ENCODE results near the gene MMP28.

Gene MMP28, protein sequence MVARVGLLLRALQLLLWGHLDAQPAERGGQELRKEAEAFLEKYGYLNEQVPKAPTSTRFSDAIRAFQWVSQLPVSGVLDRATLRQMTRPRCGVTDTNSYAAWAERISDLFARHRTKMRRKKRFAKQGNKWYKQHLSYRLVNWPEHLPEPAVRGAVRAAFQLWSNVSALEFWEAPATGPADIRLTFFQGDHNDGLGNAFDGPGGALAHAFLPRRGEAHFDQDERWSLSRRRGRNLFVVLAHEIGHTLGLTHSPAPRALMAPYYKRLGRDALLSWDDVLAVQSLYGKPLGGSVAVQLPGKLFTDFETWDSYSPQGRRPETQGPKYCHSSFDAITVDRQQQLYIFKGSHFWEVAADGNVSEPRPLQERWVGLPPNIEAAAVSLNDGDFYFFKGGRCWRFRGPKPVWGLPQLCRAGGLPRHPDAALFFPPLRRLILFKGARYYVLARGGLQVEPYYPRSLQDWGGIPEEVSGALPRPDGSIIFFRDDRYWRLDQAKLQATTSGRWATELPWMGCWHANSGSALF

DNA sequence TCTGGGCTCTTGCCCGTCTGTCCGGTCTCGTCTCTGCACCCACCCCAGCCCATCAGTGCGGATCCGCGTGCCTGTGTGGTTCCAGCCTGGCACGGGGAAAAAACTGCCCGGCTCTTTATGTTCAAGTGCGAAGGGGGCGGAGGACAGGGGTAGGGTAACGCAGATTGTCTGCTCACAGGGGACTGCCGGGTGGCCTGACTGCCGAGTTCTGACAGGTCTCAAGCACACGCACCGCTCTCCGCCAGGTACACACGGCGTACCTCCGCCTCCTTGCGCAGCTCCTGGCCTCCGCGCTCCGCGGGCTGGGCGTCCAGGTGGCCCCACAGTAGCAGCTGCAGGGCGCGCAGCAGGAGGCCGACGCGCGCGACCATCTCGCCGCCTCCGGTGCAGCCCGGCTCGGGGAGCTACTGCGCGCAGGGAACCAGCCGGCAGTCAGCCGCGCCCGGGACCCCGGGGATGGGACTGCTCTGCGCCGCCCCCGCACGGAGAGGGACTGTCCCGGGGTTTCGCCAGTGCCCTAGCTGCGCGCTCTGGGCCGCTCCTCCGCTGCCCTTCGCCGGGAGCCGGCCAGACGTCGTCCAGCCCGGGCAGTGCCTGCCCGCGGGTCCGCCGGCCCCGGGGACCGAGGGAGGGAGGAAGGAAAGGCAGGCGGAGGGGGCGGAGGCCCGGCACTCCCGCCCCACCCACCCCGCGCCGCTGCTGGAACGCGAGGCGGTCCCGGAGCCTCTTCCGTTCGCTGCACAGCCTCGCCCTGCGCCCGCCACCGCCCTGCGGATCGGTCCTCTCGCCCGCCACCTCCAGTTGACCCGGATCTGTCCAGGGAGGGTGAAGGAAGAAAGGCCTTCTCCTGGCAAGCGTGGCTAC, at the start of gene MMP28:
TSS of gene MMP28 (minus strand) at position 635 of the 864 bp plus-strand sequence. CDS start at position 371, 264 bp downstream.
- TF ChIP-seq EP300 (IDR thresholded peaks at IDR 0.05; ENCODE audit: borderline replicate concordance) (no peak), TCF12 (IDR thresholded peaks at IDR 0.05; ENCODE audit: low read depth) (peak; percentile 40; the same call in 1 of the 2 replicates), ZBTB7A (IDR thresholded peaks at IDR 0.05; ENCODE audit: low read depth) (no peak), CEBPB (IDR thresholded peaks at IDR 0.05) (no peak), TAF1 (IDR thresholded peaks at IDR 0.05; ENCODE audit: low read depth) (no peak), RAD21 (IDR thresholded peaks at IDR 0.05; ENCODE audit: low read depth) (no peak), EGR1 (IDR thresholded peaks at IDR 0.05) (peak; percentile 52)
- TF ChIP-seq, protein P1, sequence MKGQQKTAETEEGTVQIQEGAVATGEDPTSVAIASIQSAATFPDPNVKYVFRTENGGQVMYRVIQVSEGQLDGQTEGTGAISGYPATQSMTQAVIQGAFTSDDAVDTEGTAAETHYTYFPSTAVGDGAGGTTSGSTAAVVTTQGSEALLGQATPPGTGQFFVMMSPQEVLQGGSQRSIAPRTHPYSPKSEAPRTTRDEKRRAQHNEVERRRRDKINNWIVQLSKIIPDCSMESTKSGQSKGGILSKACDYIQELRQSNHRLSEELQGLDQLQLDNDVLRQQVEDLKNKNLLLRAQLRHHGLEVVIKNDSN (IDR thresholded peaks at IDR 0.05) = no peak
- TF ChIP-seq, protein P2, sequence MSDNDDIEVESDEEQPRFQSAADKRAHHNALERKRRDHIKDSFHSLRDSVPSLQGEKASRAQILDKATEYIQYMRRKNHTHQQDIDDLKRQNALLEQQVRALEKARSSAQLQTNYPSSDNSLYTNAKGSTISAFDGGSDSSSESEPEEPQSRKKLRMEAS (IDR thresholded peaks at IDR 0.05) = no peak

DNA sequence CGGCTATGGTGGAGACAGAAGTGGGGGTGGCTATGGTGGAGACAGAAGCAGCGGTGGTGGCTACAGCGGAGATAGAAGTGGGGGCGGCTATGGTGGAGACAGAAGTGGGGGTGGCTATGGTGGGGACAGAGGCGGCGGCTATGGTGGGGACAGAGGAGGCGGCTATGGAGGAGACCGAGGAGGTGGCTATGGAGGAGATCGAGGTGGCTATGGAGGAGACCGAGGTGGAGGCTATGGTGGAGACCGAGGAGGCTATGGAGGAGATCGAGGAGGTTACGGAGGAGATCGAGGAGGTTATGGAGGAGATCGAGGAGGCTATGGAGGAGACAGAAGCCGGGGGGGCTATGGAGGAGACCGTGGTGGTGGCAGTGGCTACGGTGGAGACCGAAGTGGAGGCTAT, 49.1 kb upstream of the MMP28 start:
- TF ChIP-seq EP300 (IDR thresholded peaks at IDR 0.05; ENCODE audit: borderline replicate concordance) = no peak
- no peak for TF ChIP-seq TCF12 (IDR thresholded peaks at IDR 0.05; ENCODE audit: low read depth)
- TF ChIP-seq FOXM1 (IDR thresholded peaks at IDR 0.05; ENCODE audit: borderline replicate concordance, low read depth) = no peak
- TF ChIP-seq TEAD4 (IDR thresholded peaks at IDR 0.05) = no peak
- no peak for TF ChIP-seq TAF1 (IDR thresholded peaks at IDR 0.05; ENCODE audit: low read depth)
- TF ChIP-seq ZBTB7A (IDR thresholded peaks at IDR 0.05; ENCODE audit: low read depth) = no peak
- TF ChIP-seq YY1 (IDR thresholded peaks at IDR 0.05; ENCODE audit: low read depth) = no peak

DNA sequence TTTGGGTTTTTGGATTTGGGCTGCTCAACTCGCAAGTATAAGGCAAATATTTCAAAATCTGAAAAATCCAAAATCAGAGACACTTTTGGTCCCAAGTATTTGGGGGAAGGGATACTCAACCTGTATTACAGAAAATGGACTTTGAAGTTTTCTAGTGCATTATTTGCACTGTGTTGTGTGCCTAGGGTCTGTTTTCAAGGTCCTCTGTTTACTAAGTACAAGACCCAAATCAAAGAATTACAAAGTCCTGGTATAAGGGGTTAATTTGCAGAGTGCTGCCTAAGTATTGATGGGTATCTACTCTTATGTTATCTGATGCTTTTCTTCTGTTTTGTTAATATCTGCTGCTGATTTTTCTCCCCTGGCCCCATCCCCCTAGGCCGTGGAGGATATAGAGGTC, 48.3 kb upstream of the MMP28 start:
- no peak for TF ChIP-seq NFIC (IDR thresholded peaks at IDR 0.05)
- TF ChIP-seq TEAD4 (IDR thresholded peaks at IDR 0.05) = no peak
- TF ChIP-seq, protein P1 (IDR thresholded peaks at IDR 0.05) = no peak
- TF ChIP-seq EGR1 (IDR thresholded peaks at IDR 0.05) = no peak
- TF ChIP-seq YY1 (IDR thresholded peaks at IDR 0.05; ENCODE audit: low read depth) = no peak
- TF ChIP-seq CEBPB (IDR thresholded peaks at IDR 0.05) = no peak
- no peak for TF ChIP-seq ZBTB7A (IDR thresholded peaks at IDR 0.05; ENCODE audit: low read depth)
- TF ChIP-seq TCF12 (IDR thresholded peaks at IDR 0.05; ENCODE audit: low read depth) = no peak
- TF ChIP-seq, protein P3, sequence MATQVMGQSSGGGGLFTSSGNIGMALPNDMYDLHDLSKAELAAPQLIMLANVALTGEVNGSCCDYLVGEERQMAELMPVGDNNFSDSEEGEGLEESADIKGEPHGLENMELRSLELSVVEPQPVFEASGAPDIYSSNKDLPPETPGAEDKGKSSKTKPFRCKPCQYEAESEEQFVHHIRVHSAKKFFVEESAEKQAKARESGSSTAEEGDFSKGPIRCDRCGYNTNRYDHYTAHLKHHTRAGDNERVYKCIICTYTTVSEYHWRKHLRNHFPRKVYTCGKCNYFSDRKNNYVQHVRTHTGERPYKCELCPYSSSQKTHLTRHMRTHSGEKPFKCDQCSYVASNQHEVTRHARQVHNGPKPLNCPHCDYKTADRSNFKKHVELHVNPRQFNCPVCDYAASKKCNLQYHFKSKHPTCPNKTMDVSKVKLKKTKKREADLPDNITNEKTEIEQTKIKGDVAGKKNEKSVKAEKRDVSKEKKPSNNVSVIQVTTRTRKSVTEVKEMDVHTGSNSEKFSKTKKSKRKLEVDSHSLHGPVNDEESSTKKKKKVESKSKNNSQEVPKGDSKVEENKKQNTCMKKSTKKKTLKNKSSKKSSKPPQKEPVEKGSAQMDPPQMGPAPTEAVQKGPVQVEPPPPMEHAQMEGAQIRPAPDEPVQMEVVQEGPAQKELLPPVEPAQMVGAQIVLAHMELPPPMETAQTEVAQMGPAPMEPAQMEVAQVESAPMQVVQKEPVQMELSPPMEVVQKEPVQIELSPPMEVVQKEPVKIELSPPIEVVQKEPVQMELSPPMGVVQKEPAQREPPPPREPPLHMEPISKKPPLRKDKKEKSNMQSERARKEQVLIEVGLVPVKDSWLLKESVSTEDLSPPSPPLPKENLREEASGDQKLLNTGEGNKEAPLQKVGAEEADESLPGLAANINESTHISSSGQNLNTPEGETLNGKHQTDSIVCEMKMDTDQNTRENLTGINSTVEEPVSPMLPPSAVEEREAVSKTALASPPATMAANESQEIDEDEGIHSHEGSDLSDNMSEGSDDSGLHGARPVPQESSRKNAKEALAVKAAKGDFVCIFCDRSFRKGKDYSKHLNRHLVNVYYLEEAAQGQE (IDR thresholded peaks at IDR 0.05; ENCODE audit: low read depth) = no peak
- TF ChIP-seq, protein P2 (IDR thresholded peaks at IDR 0.05) = no peak
- TF ChIP-seq EP300 (IDR thresholded peaks at IDR 0.05; ENCODE audit: borderline replicate concordance) = no peak
- TF ChIP-seq RAD21 (IDR thresholded peaks at IDR 0.05; ENCODE audit: low read depth) = no peak

DNA sequence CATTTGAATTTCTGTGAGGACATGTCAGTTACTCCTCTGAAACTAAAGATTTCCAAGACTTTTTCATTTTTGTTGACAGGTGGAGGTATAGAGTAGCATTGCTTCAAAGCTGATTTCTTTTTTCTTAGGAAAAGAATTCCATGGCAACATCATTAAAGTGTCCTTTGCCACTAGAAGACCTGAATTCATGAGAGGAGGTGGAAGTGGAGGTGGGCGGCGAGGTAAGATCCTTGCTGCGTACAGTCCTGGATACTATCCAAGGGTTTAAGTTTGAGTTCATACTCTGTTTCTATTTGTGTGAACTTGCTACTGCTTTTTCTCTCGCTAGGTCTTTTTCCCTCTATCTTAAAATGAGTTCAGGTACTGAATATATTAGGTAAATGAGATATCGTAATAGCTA, 46.8 kb upstream of the MMP28 start:
- TF ChIP-seq, protein P1 (IDR thresholded peaks at IDR 0.05) = no peak
- no peak for TF ChIP-seq EGR1 (IDR thresholded peaks at IDR 0.05)
- no peak for TF ChIP-seq EP300 (IDR thresholded peaks at IDR 0.05; ENCODE audit: borderline replicate concordance)
- TF ChIP-seq, protein P2 (IDR thresholded peaks at IDR 0.05) = no peak
- TF ChIP-seq YY1 (IDR thresholded peaks at IDR 0.05; ENCODE audit: low read depth) = no peak
- no peak for TF ChIP-seq CEBPB (IDR thresholded peaks at IDR 0.05)
- no peak for TF ChIP-seq TEAD4 (IDR thresholded peaks at IDR 0.05)
- no peak for TF ChIP-seq TCF12 (IDR thresholded peaks at IDR 0.05; ENCODE audit: low read depth)
- TF ChIP-seq ZBTB7A (IDR thresholded peaks at IDR 0.05; ENCODE audit: low read depth) = no peak
- TF ChIP-seq RAD21 (IDR thresholded peaks at IDR 0.05; ENCODE audit: low read depth) = no peak
- no peak for TF ChIP-seq CREB1 (IDR thresholded peaks at IDR 0.05; ENCODE audit: low read depth)

DNA sequence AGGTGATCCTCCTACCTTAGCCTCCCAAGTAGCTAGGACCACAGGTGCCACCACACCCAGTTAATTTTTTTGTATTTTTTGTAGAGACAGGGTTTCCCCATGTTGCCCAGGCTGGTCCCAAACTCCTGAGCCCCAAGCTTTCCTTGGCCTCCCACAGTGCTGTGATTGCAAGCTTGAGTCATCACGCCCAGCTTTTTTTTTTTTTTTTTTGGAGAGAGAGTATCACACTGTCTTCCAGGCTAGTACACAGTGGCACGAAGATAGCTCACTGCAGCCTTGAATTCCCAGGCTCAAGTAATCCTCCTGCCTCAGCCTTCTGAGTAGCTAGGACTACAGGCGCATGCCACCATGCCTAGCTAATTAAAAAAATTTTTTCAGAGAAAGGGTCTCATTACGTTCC, 46.1 kb upstream of the MMP28 start:
- TF ChIP-seq ZBTB7A (IDR thresholded peaks at IDR 0.05; ENCODE audit: low read depth) (no peak), EP300 (IDR thresholded peaks at IDR 0.05; ENCODE audit: borderline replicate concordance) (no peak), NFIC (IDR thresholded peaks at IDR 0.05) (no peak), CEBPB (IDR thresholded peaks at IDR 0.05) (no peak), YY1 (IDR thresholded peaks at IDR 0.05; ENCODE audit: low read depth) (no peak), CREB1 (IDR thresholded peaks at IDR 0.05; ENCODE audit: low read depth) (no peak), RAD21 (IDR thresholded peaks at IDR 0.05; ENCODE audit: low read depth) (no peak), FOXM1 (IDR thresholded peaks at IDR 0.05; ENCODE audit: borderline replicate concordance, low read depth) (no peak), TAF1 (IDR thresholded peaks at IDR 0.05; ENCODE audit: low read depth) (no peak), EGR1 (IDR thresholded peaks at IDR 0.05) (no peak), TCF12 (IDR thresholded peaks at IDR 0.05; ENCODE audit: low read depth) (no peak), TEAD4 (IDR thresholded peaks at IDR 0.05) (no peak)
- TF ChIP-seq, protein P1 (IDR thresholded peaks at IDR 0.05) = no peak
- TF ChIP-seq, protein P2 (IDR thresholded peaks at IDR 0.05) = no peak
- TF ChIP-seq, protein P3 (IDR thresholded peaks at IDR 0.05; ENCODE audit: low read depth) = no peak
